HFF-Myc (cell line): ENCODE data around the gene COX7A2.

Experiments
- DNase-seq: peaks from one replicate; pipeline ENCODE4 v3.0.0-alpha.2; 2011; ENCODE audit warnings: low read depth; ENCODE audit errors: extremely low read depth
- H3K4me3 ChIP-seq: replicated peaks from 2 replicates; pipeline ENCODE4 v1.5.1; 2011; ENCODE audit warnings: low read depth, mild to moderate bottlenecking, control low read depth, low read length
- TF ChIP-seq, protein P1 (sequence below): IDR thresholded peaks from 2 replicates; pipeline ENCODE4 v1.5.1; 2012; ENCODE audit warnings: mild to moderate bottlenecking, low read depth, low read length, control low read depth; ENCODE audit errors: missing control alignments

COX7A2 gene

GRCh38 chr6:75208298-75209183, 35.1 kb downstream of the COX7A2 start:
- TF ChIP-seq, protein P1, sequence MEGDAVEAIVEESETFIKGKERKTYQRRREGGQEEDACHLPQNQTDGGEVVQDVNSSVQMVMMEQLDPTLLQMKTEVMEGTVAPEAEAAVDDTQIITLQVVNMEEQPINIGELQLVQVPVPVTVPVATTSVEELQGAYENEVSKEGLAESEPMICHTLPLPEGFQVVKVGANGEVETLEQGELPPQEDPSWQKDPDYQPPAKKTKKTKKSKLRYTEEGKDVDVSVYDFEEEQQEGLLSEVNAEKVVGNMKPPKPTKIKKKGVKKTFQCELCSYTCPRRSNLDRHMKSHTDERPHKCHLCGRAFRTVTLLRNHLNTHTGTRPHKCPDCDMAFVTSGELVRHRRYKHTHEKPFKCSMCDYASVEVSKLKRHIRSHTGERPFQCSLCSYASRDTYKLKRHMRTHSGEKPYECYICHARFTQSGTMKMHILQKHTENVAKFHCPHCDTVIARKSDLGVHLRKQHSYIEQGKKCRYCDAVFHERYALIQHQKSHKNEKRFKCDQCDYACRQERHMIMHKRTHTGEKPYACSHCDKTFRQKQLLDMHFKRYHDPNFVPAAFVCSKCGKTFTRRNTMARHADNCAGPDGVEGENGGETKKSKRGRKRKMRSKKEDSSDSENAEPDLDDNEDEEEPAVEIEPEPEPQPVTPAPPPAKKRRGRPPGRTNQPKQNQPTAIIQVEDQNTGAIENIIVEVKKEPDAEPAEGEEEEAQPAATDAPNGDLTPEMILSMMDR = peak; percentile 89
- DNase-seq = no peak
- H3K4me3 ChIP-seq = no peak overlapping the region

DNA sequence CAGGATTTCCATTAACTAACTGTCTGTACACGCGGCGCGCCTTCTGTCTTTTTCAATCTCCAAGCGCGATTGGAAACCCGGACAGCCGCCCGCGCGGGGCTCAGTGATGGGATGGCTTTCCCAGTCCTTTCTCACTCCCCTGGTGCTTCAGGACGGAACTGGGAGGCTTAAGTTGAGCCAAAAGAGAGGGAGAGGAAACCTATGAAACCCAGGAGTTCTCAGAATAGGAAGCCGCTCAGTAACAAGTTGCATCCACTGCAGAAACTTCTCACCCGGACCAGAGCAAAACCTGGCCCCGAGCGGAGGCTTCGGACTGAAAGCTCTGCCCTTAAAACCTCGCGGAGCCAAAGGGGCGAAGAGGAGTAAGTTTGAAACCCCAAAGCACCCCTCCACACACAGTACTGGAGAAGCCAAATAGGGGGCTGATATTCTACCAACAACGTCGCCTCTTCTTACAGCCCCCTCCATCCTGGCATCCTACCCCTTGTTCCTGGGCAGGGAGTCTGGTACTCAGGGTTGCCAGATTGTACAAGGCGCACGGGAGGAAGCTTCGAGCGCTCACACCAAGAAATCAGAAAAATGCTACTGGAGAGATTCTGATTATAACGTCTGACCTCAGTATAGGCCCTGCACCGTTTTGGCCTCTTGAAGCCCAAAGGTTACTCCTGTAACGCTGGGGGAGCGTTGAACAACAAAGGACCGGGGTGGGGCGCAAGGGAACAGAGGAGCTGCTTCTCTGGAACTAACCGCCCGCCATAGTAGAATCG, 36.8 kb downstream of the COX7A2 start:
- H3K4me3 ChIP-seq = peak overlapping the region; percentile 86
- TF ChIP-seq, protein P1 = no peak
- no peak for DNase-seq

GRCh38 chr6:75205776-75206575, 37.6 kb downstream of the COX7A2 start, which contains the start of gene COL12A1:
COL12A1 (minus strand) TSS chr6:75206053; CDS start chr6:75202792, 3,261 bp downstream.
- H3K4me3 ChIP-seq = peak within 1 kb of the TSS; percentile 86
- TF ChIP-seq, protein P1 = no peak
- DNase-seq = peak; percentile 97

DNA sequence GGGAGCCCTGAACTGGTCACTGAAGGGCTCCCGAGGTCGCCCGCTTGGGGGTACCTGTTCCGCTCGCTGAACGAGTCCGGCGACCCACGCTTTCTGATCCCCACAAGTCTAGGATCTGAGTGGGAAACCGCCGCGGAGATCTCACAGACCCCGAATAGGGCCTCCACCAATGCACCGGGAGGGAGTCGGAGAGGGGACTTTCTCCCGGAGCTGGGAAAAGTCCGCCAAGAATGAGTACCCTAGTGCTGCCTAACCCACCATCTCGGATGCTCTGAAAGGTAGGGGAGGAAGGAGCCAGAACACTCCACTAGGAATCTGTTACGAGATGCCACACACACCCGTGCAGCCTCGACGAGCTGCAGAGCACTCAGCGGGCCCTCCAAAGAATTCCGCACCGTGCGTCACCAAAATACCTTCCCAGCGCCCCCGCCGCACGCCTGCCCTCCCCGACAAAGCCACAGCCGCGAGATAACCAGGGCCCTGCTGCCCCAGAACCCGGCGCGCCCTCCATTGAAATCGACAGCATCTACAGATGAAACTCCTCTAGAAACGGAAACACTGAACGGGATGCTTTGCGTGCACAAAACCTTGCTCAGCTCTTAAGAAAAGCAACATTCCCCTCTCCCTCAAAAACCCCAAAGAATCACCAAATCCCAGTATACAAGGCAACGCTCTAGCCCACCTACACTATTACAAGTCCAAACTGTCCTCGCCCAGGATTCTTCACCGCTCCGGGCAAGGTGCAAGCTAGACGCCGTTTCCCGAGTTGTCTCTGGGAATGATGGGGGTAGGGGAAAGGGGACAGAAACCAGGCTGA, 38.4 kb downstream of the COX7A2 start:
- peak overlapping the region; percentile 86 for H3K4me3 ChIP-seq

DNA sequence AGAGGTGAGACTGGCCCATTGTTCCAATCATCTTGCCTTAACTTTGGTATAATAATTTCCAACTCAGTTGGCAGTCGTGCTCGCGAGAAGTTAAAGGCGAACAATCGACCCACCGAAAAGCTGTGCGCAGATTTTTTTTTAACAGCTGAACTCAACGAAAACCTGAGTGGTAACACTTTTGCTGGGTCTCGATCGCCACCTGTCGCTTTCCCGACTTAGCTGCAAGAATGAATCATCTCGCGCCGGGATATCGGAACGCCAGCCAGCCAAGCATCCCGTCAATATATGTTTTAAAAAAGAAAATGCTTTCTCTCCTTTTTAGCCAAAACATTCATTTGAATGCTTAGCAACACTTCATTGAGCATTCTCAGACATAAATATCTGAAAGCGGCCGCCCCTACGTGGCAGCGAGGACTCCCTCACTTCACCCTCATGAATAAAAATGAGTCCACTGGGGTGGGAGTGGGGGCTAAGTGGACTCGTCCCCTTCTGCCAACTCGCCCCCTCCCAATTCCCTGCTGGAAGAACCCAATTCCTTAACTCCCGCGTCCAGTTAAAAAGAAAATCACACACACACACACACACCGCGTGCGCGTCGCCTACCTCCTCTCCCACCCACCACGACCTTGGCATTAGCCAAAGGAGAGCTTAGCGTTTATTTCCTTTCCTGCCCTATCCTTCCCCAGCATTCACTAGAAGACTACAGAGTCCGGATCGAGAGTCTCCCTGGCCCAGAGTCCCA, 39.2 kb downstream of the COX7A2 start:
- DNase-seq = peak; percentile 83
- TF ChIP-seq, protein P1 = peak; percentile 76
- peak overlapping the region; percentile 86 for H3K4me3 ChIP-seq

More for the DNA sequence above, 38.4 kb downstream of the COX7A2 start:
- DNase-seq = no peak
- TF ChIP-seq, protein P1 = no peak
